Thyroid gland (tissue), 4 donors: Measurements from ENCODE around the gene KRT17. TPM values are rescaled to one million over a fixed set of nuclear protein-coding genes. Genes with fewer than 3 reads are reported as not detected.
"Not testable (repeated sequence)": the region's sequence is repeated elsewhere in the genome, so short reads cannot be mapped to it uniquely, and the experiment has no call there.

ENCODE experiments used
- DNase-seq, 2 donors: peaks; one replicate each; pipeline ENCODE4 v3.0.0-alpha.2; 2019
- H3K27ac ChIP-seq, 3 donors: fragments of 200-600 bp; sonication (generic); 1 replicate in 2 of 3; 2 replicates in 1 of 3; pipeline ENCODE4 v1.5.1; 2016 to 2019; ENCODE audit warnings: mild to moderate bottlenecking in 1 of 3, moderate library complexity in 1 of 3
- H3K27me3 ChIP-seq: fragments of 200-600 bp; sonication (generic); one replicate; pipeline ENCODE4 v1.5.1; 2019
- H3K36me3 ChIP-seq, 2 donors: fragments of 200-600 bp; sonication (generic); one replicate each; pipeline ENCODE4 v1.5.1; 2016 to 2019
- H3K4me1 ChIP-seq, 2 donors: fragments of 200-600 bp; sonication (generic); one replicate each; pipeline ENCODE4 v1.5.1; 2017 to 2019
- H3K4me3 ChIP-seq, 3 donors: fragments of 200-600 bp; sonication (generic); replicated peaks in 1 of 3; 1 replicate in 2 of 3; 2 replicates in 1 of 3; pipeline ENCODE4 v1.5.1; 2016; ENCODE audit warnings: mild to moderate bottlenecking in 1 of 3
- H3K9me3 ChIP-seq: fragments of 200-600 bp; sonication (generic); one replicate; pipeline ENCODE4 v1.5.1; 2017
- CTCF ChIP-seq, 6 experiments: fragments of 200-600 bp in 3 of 6; fragments of 450-650 bp in 3 of 6; sonication (generic) in 3 of 6; IDR thresholded peaks; one replicate each; pipeline ENCODE4 v1.5.1; 2016 to 2019; ENCODE audit warnings: antibody characterized with exemption in 6 of 6, mild to moderate bottlenecking in 2 of 6, inconsistent platforms in 1 of 6, moderate library complexity in 1 of 6
- POLR2A ChIP-seq, 2 donors: fragments of 450-650 bp; IDR thresholded peaks; one replicate each; pipeline ENCODE4 v1.6.1; 2017; ENCODE audit warnings: antibody characterized with exemption in 2 of 2, mild to moderate bottlenecking in 2 of 2, moderate library complexity in 1 of 2
- WGBS, 2 donors: methylation state at CpG; one replicate each; pipeline ENCODE4 v1.1.5; 2017; 5-methylcytosine and 5-hydroxymethylcytosine counted together
- intact Hi-C: fragments of 100-400 bp; cut with DNase I; formaldehyde crosslinking; loops from one replicate; pipeline ENCODE4 v1.15.1; 2023
- total RNA-seq, 4 donors: library from RNA; depleted of rRNA; stranded (reverse); fragments of >200 nt; gene quantifications; one replicate each; pipeline ENCODE4 v1.2.3, GENCODE V29; 2016

KRT17 gene
- total RNA-seq, 4 donors from 2014 or later, result 0.56 TPM; not detected in 3

- H3K4me1 ChIP-seq, result peaks cover 0 to 3% of the 10 kb centered on the region in 2 donors
- H3K27me3 ChIP-seq, result no peaks in the 10 kb centered on the region
- WGBS, 2 donors, result 44 to 50% methylated on average over 14 to 18 of the region's 18 CpGs
- intact Hi-C loops, result no loop called here
- no peak overlapping the region for H3K27ac ChIP-seq
- H3K4me3 ChIP-seq, result no peak overlapping the region
- DNase-seq, result peak; percentile 80 to 86
- H3K9me3 ChIP-seq, result no peaks in the 10 kb centered on the region
- no peak for TF ChIP-seq POLR2A (IDR thresholded peaks at IDR 0.05)
- TF ChIP-seq CTCF (IDR thresholded peaks at IDR 0.05), result peak; percentile 39 to 76 (median 68)
- no peaks in the 10 kb centered on the region for H3K36me3 ChIP-seq
Measured at GRCh38 chr17:41579484-41580243, 44.7 kb downstream of the KRT17 start.

GRCh38 chr17:41578971-41579370, 45.4 kb downstream of the KRT17 start:
- intact Hi-C loops, result no loop called here
- no peaks in the 10 kb centered on the region for H3K36me3 ChIP-seq
- no peak for TF ChIP-seq CTCF (IDR thresholded peaks at IDR 0.05)
- TF ChIP-seq POLR2A (IDR thresholded peaks at IDR 0.05), result no peak
- no peaks in the 10 kb centered on the region for H3K9me3 ChIP-seq
- no peaks in the 10 kb centered on the region for H3K27me3 ChIP-seq
- DNase-seq, result no peak
- H3K4me1 ChIP-seq, result peaks cover 0 to 3% of the 10 kb centered on the region in 2 donors
- WGBS, 2 donors, result 65 to 84% methylated on average over 5 of the region's 5 CpGs
- H3K4me3 ChIP-seq, result no peak overlapping the region
- H3K27ac ChIP-seq, result no peak overlapping the region

- intact Hi-C loops, result no loop called here
- H3K4me1 ChIP-seq, result peaks cover 0 to 3% of the 10 kb centered on the region in 2 donors
- no peaks in the 10 kb centered on the region for H3K9me3 ChIP-seq
- H3K36me3 ChIP-seq, result no peaks in the 10 kb centered on the region
- H3K27me3 ChIP-seq, result no peaks in the 10 kb centered on the region
- no peak for TF ChIP-seq CTCF (IDR thresholded peaks at IDR 0.05)
- TF ChIP-seq POLR2A (IDR thresholded peaks at IDR 0.05), result no peak
- no peak overlapping the region for H3K27ac ChIP-seq
- no peak for DNase-seq
- no peak overlapping the region for H3K4me3 ChIP-seq
- WGBS, 2 donors, result 79 to 96% methylated on average over 1 of the region's 1 CpG
Measured at GRCh38 chr17:41578538-41578937, 45.8 kb downstream of the KRT17 start.

- H3K36me3 ChIP-seq, intact Hi-C loops, H3K27me3 ChIP-seq, H3K9me3 ChIP-seq, H3K4me1 ChIP-seq, H3K27ac ChIP-seq, DNase-seq, H3K4me3 ChIP-seq: not testable (repeated sequence)
- 89 to 92% methylated on average over 3 to 4 of the region's 4 CpGs for WGBS, 2 donors
Measured at GRCh38 chr17:41576740-41577139, 47.6 kb downstream of the KRT17 start.

GRCh38 chr17:41575336-41575735, 49.0 kb downstream of the KRT17 start:
- Histone ChIP-seq H3K4me1 (peaks cover 0 to 3% of the 10 kb centered on the region in 2 donors), H3K4me3 (no peak overlapping the region), H3K27ac (no peak overlapping the region), H3K27me3 (no peaks in the 10 kb centered on the region), H3K9me3 (no peaks in the 10 kb centered on the region), H3K36me3 (no peaks in the 10 kb centered on the region)
- no peak for DNase-seq
- TF ChIP-seq POLR2A (IDR thresholded peaks at IDR 0.05) (no peak), CTCF (IDR thresholded peaks at IDR 0.05) (no peak)
- intact Hi-C loops, result no loop called here
- WGBS, 2 donors, result 77 to 79% methylated on average over 3 of the region's 3 CpGs
